DOHH2 (cell line): Measurements from ENCODE around the gene TTC23.

ENCODE experiments used
- H3F3A ChIP-seq: fragments of 200-600 bp; sonication (generic), shearing (Covaris generic); 2 replicates; pipeline ENCODE4 v1.6.0; 2016; ENCODE audit warnings: antibody characterized with exemption, mild to moderate bottlenecking; ENCODE audit not compliant: control insufficient read depth, insufficient read depth
- H3K27ac ChIP-seq: fragments of 200-600 bp; sonication (generic); 2 replicates; pipeline ENCODE4 v1.5.1; 2014; ENCODE audit warnings: low read depth, mild to moderate bottlenecking, low read length, moderate library complexity
- H3K27me3 ChIP-seq: fragments of 200-600 bp; sonication (generic); 2 replicates; pipeline ENCODE4 v1.6.1; 2014; ENCODE audit warnings: mild to moderate bottlenecking, low read length, mixed read lengths; ENCODE audit not compliant: control insufficient read depth
- H3K36me3 ChIP-seq: fragments of 200-600 bp; sonication (generic); 2 replicates; pipeline ENCODE4 v1.6.1; 2014; ENCODE audit warnings: mild to moderate bottlenecking, low read length, moderate library complexity, mixed read lengths; ENCODE audit not compliant: control insufficient read depth
- H3K4me1 ChIP-seq: fragments of 200-600 bp; sonication (generic); 2 replicates; pipeline ENCODE4 v1.6.1; 2014; ENCODE audit warnings: mild to moderate bottlenecking, low read length, mixed read lengths; ENCODE audit not compliant: control insufficient read depth
- H3K4me2 ChIP-seq: fragments of 200-600 bp; sonication (generic); 2 replicates; pipeline ENCODE4 v1.6.0; 2014; ENCODE audit warnings: mild to moderate bottlenecking, low read length, moderate library complexity
- H3K4me3 ChIP-seq: fragments of 200-600 bp; sonication (generic); 2 replicates; pipeline ENCODE4 v1.5.1; 2014; ENCODE audit warnings: mild to moderate bottlenecking, low read length, mixed read lengths
- H3K79me2 ChIP-seq: fragments of 200-600 bp; sonication (generic); 2 replicates; pipeline ENCODE4 v1.6.1; 2014; ENCODE audit warnings: mild to moderate bottlenecking, low read length, mixed read lengths; ENCODE audit not compliant: control insufficient read depth
- H3K9me2 ChIP-seq: fragments of 200-600 bp; sonication (generic); replicated peaks from 2 replicates; pipeline ENCODE4 v1.6.1; 2014; ENCODE audit warnings: mild to moderate bottlenecking, low read length, mixed read lengths; ENCODE audit not compliant: control insufficient read depth
- H3K9me3 ChIP-seq: fragments of 200-600 bp; sonication (generic); 2 replicates; pipeline ENCODE4 v1.6.1; 2014; ENCODE audit warnings: antibody characterized with exemption, low read length, mixed read lengths; ENCODE audit not compliant: control insufficient read depth, insufficient read depth
- H4K20me1 ChIP-seq: fragments of 200-600 bp; sonication (generic); 2 replicates; pipeline ENCODE4 v1.6.0; 2014; ENCODE audit warnings: low read depth, mild to moderate bottlenecking, antibody characterized with exemption, low read length, moderate library complexity; ENCODE audit not compliant: control insufficient read depth, insufficient read depth
- EZH2phosphoT487 ChIP-seq: fragments of 200-600 bp; sonication (generic); IDR thresholded peaks from 2 replicates; pipeline ENCODE4 v1.6.1; 2017; ENCODE audit warnings: borderline replicate concordance, mild to moderate bottlenecking, antibody characterized with exemption, low read length, moderate library complexity, mixed read lengths
- TF ChIP-seq, protein P1 (sequence below): fragments of 200-600 bp; sonication (generic); IDR thresholded peaks from one replicate; pipeline ENCODE4 v1.5.1; 2014; ENCODE audit warnings: antibody characterized with exemption, mild to moderate bottlenecking, low read depth, low read length; ENCODE audit not compliant: poor library complexity, severe bottlenecking

TTC23 gene

DNA sequence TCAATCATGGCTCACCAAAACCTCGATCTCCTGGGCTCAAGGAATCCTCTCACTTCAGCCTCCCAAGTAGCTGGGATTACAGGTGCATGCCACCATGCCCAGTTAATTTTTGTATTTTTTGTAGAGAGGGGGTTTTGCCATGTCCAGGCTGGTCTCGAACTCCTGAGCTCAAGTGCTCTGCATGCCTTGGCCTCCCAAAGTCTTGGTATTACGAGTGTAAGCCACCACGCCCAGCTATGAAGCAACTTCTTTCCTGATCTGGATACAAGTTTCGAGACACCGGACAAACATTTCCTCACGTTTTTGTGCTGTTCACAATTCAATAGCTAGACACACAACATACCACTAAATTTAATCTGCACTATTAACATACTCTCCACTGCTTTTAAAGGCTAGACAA, 147.9 kb downstream of the TTC23 start:
- Histone ChIP-seq H3K4me3 (no peak overlapping the region), H3K27ac (no peak overlapping the region), H4K20me1 (no peaks in the 10 kb centered on the region), H3K27me3 (peaks cover 10% of the 10 kb centered on the region; the same call in 1 of the 2 replicates), H3K9me3 (no peaks in the 10 kb centered on the region), H3K36me3 (no peaks in the 10 kb centered on the region), H3F3A (no peaks in the 10 kb centered on the region), H3K4me2 (no peak overlapping the region), H3K79me2 (no peaks in the 10 kb centered on the region), H3K4me1 (no peaks in the 10 kb centered on the region), H3K9me2 (no peaks in the 10 kb centered on the region)
- no peak for TF ChIP-seq EZH2phosphoT487
- TF ChIP-seq, protein P1, sequence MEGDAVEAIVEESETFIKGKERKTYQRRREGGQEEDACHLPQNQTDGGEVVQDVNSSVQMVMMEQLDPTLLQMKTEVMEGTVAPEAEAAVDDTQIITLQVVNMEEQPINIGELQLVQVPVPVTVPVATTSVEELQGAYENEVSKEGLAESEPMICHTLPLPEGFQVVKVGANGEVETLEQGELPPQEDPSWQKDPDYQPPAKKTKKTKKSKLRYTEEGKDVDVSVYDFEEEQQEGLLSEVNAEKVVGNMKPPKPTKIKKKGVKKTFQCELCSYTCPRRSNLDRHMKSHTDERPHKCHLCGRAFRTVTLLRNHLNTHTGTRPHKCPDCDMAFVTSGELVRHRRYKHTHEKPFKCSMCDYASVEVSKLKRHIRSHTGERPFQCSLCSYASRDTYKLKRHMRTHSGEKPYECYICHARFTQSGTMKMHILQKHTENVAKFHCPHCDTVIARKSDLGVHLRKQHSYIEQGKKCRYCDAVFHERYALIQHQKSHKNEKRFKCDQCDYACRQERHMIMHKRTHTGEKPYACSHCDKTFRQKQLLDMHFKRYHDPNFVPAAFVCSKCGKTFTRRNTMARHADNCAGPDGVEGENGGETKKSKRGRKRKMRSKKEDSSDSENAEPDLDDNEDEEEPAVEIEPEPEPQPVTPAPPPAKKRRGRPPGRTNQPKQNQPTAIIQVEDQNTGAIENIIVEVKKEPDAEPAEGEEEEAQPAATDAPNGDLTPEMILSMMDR, result no peak

DNA sequence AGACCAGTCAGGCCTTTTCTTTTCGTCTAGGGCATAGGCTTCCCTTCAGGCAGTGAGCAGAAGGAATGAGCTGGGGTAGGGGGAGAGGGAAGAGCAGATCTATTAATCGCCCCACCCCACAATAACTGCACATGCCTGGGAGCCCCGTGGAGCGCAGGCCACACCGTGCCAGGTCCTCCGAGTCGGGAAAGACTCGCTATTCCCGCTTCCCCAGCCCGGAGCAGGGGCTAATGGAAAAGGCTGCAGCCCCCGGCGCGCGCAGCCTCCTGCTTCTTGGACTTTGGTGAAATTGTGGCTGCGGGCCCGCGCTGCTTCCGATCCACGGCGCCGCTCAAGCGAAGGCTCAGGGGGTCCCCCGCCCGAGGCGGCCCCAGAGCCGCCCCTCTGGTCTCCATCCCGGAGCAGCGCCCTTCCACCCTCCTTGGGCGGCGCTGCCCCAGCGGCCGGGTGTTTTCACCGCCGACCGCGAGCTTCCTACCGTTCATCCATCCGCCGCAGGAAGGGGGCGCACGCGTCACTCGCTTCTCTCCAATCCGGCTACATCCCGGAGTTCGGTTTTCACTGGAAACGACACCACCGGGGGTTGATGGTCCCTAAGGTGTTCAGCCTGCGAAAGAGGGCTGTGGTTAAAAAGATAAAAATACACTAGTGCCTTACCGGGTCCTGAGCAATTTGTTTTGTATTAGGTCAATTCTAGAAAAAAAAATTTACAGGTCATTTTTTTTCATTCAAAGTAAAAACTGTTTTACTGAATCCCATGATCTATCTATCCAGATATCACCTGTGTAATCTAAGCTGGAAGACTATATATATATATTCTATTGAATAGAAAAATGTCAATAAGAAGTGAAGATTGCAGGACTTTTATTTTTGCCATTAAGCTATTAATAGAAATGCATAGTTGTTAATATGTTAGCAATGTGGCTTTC, 148.9 kb downstream of the TTC23 start:
- H3K27ac ChIP-seq, result no peak overlapping the region
- no peaks in the 10 kb centered on the region for H3K36me3 ChIP-seq
- no peaks in the 10 kb centered on the region for H3K9me3 ChIP-seq
- no peaks in the 10 kb centered on the region for H3F3A ChIP-seq
- H3K4me3 ChIP-seq, result no peak overlapping the region
- no peak for TF ChIP-seq EZH2phosphoT487
- TF ChIP-seq, protein P1, result peak; percentile 75
- no peaks in the 10 kb centered on the region for H3K4me1 ChIP-seq
- no peaks in the 10 kb centered on the region for H3K9me2 ChIP-seq
- peak overlapping the region; percentile 19; the same call in 1 of the 2 replicates for H3K4me2 ChIP-seq
- no peaks in the 10 kb centered on the region for H3K79me2 ChIP-seq
- no peaks in the 10 kb centered on the region for H4K20me1 ChIP-seq
- H3K27me3 ChIP-seq, result peaks cover 10% of the 10 kb centered on the region; the same call in 1 of the 2 replicates

DNA sequence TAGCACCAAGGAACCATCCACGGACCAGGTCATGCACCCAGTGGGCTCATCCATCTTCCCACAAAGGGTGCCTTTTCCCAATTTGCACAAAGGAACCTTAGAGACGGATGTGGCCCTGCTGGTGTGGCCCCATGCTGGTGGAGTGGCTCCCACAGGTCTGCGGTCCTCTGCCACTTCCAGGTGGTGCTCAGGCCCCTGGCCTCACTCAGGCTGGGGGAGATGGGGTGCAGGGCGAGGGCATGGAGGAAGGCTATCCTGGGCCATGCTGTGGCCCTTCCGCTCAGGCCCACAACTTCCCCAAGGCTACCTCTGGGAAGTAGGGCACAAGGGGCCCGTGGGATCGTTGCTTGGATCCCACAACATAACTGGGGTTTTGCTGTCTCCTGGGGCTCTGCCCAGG, 149.7 kb downstream of the TTC23 start:
- Histone ChIP-seq H3K4me2 (no peak overlapping the region), H3K9me2 (no peaks in the 10 kb centered on the region), H3K79me2 (no peaks in the 10 kb centered on the region), H3K9me3 (no peaks in the 10 kb centered on the region), H3K27ac (no peak overlapping the region), H3K36me3 (no peaks in the 10 kb centered on the region), H3K4me1 (no peaks in the 10 kb centered on the region), H3F3A (no peaks in the 10 kb centered on the region), H3K27me3 (peaks cover 10% of the 10 kb centered on the region; the same call in 1 of the 2 replicates), H4K20me1 (no peaks in the 10 kb centered on the region), H3K4me3 (no peak overlapping the region)
- TF ChIP-seq, protein P1, result no peak
- TF ChIP-seq EZH2phosphoT487, result no peak
